Nephron progenitor cell (in vitro differentiated cells): ENCODE measurements around the gene ATG7.

Experiments
- DNase-seq: peaks from one replicate; pipeline ENCODE4 v3.0.0; 2021
- H3K27ac Mint-ChIP-seq: 2 replicates; pipeline ENCODE4 v1.8.0; 2021; ENCODE audit warnings: mild to moderate bottlenecking, moderate library complexity, mixed read lengths
- H3K27me3 Mint-ChIP-seq: 2 replicates; pipeline ENCODE4 v1.8.0; 2021; ENCODE audit warnings: mild to moderate bottlenecking, low read depth, mixed read lengths; ENCODE audit not compliant: poor library complexity
- H3K36me3 Mint-ChIP-seq: 2 replicates; pipeline ENCODE4 v1.8.0; 2021; ENCODE audit warnings: low read depth, mixed read lengths
- H3K4me1 Mint-ChIP-seq: 2 replicates; pipeline ENCODE4 v1.8.0; 2021; ENCODE audit warnings: mixed read lengths
- H3K4me3 Mint-ChIP-seq: 2 replicates; pipeline ENCODE4 v1.8.0; 2021; ENCODE audit warnings: mild to moderate bottlenecking, moderate library complexity, mixed read lengths
- H3K9me3 Mint-ChIP-seq: 2 replicates; pipeline ENCODE4 v1.8.0; 2021; ENCODE audit warnings: mild to moderate bottlenecking, moderate library complexity, mixed read lengths
- CTCF ChIP-seq: fragments of 200-600 bp; sonication (generic); IDR thresholded peaks from 2 replicates; pipeline ENCODE4 v1.5.0; 2021; ENCODE audit warnings: antibody characterized with exemption

The ATG7 gene

GRCh38 chr3:11600501-11601282 is 328.5 kb downstream of the ATG7 start:
- no peak for TF ChIP-seq CTCF

DNA sequence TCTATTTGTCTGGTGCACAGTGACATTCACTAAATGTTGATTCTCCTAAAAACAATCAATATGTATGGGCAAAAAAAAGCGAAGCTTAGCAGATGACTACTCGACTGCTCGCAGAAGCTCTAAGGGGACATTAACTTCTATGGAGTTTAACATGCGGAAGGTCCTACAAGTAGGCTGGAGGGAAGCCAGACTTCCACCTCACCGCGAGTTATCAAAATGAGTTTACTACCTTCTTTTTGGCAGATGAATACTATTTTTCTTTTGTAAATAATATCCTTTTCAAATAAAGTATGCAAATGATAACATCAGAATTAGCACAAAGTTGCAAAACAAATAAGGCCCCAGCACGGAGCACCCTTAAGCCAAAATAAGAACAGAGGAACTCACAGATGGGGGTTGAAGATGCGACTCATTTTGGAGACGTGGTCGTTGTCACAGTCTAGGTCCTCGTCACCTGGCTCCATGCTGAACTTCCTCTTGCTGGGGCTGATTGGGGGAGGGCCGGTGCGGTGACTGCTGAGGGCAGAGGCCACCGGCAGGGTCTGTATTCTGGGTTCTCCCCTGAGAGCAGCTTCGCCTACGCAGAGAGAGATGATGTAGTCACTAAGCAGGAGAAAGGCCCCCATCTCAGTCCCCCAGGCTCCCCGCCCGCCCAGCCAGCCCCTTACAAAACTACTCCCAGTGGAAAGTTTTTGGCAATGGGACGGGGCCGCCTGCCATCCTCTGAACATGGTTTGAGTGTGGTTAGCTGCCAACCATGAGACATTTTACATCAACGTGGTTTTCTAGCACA is 329.4 kb downstream of the ATG7 start:
- H3K27me3 Mint-ChIP-seq, result peaks cover 2% of the 10 kb centered on the region
- H3K4me3 Mint-ChIP-seq, result peak overlapping the region; percentile 39
- peak; percentile 37 for DNase-seq
- peaks cover 31% of the 10 kb centered on the region for H3K9me3 Mint-ChIP-seq
- peak overlapping the region; percentile 100 for H3K27ac Mint-ChIP-seq
- peaks cover 62% of the 10 kb centered on the region for H3K36me3 Mint-ChIP-seq
- peaks cover 68% of the 10 kb centered on the region for H3K4me1 Mint-ChIP-seq
- TF ChIP-seq CTCF, result no peak

More at GRCh38 chr3:11600501-11601282, 328.5 kb downstream of the ATG7 start:
- Mint-ChIP-seq H3K27me3 (no peaks in the 10 kb centered on the region), H3K27ac (peak overlapping the region; percentile 100), H3K9me3 (peaks cover 37% of the 10 kb centered on the region), H3K4me3 (peak overlapping the region; percentile 69), H3K36me3 (peaks cover 62% of the 10 kb centered on the region), H3K4me1 (peaks cover 58% of the 10 kb centered on the region)
- peak; percentile 68 for DNase-seq

- H3K36me3 Mint-ChIP-seq, result peaks cover 62% of the 10 kb centered on the region
- H3K4me3 Mint-ChIP-seq, result peak overlapping the region; percentile 39
- peaks cover 75% of the 10 kb centered on the region for H3K4me1 Mint-ChIP-seq
- DNase-seq, result no peak
- TF ChIP-seq CTCF, result no peak
- H3K27me3 Mint-ChIP-seq, result peaks cover 2% of the 10 kb centered on the region
- peak overlapping the region; percentile 100 for H3K27ac Mint-ChIP-seq
- peaks cover 24% of the 10 kb centered on the region for H3K9me3 Mint-ChIP-seq
These were observed 330.1 kb downstream of the ATG7 start for GRCh38 chr3:11602239-11602840.

DNA sequence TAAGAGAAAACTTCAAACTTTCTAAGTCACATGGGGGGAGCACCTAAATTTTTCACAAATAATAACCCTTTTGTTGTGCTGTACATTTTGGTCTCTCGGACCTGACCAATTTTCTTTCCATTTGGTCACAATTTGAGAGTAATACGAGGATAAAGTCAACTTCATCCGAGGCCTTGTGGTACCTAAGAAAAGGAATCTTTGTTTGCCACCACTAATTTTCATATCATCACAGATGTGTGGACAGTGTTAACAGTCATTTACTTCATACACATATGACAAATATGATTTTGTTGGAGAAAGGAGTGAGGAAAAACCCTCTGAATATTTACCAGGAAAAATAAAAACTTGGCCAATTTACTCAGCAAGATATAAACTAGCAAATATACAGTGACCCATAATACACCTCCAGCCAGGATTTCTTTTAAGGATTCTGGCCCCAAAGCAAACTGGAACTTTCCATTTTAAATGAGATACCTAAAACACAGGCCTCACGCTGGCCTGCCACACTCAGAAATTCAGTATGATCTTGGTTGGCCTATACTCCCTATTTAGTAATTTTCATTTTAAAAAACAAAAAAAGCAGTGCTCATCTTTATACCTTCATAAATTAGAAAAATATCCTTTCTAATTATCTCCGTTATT is 330.8 kb downstream of the ATG7 start:
- Mint-ChIP-seq H3K27me3 (peaks cover 2% of the 10 kb centered on the region), H3K4me3 (no peak overlapping the region), H3K9me3 (peaks cover 17% of the 10 kb centered on the region), H3K27ac (peak overlapping the region; percentile 93), H3K4me1 (peaks cover 81% of the 10 kb centered on the region), H3K36me3 (peaks cover 60% of the 10 kb centered on the region)
- TF ChIP-seq CTCF, result no peak
- no peak for DNase-seq

GRCh38 chr3:11603628-11604027 is 331.4 kb downstream of the ATG7 start:
- TF ChIP-seq CTCF, result no peak
- Mint-ChIP-seq H3K4me1 (peaks cover 87% of the 10 kb centered on the region), H3K27me3 (peaks cover 2% of the 10 kb centered on the region), H3K4me3 (peak overlapping the region; percentile 36), H3K27ac (peak overlapping the region; percentile 93), H3K36me3 (peaks cover 59% of the 10 kb centered on the region), H3K9me3 (peaks cover 11% of the 10 kb centered on the region)
- DNase-seq, result no peak
